Right lobe of liver (tissue), 4 donors: ENCODE results near the gene CDC73.

Experiments used
- POLR2A ChIP-seq: fragments of 450-650 bp; IDR thresholded peaks from one replicate; pipeline ENCODE4 v1.6.1; 2017; ENCODE audit warnings: antibody characterized with exemption, mild to moderate bottlenecking
- TF ChIP-seq, protein P1 (sequence below), 4 donors: fragments of 200-600 bp in 3 of 4; fragments of 450-650 bp in 1 of 4; IDR thresholded peaks; one replicate each; pipeline versions ENCODE4 v1.5.1 to v1.8.0; 2016 to 2022; ENCODE audit warnings: antibody characterized with exemption in 4 of 4, mild to moderate bottlenecking in 2 of 4
- donor health status: DM: no; HTN: no; CAD: no.
- donor health status: DM: no; HTN: no; CAD: no.
- donor health status: DM: no; HTN: yes; CAD: no.

DNA sequence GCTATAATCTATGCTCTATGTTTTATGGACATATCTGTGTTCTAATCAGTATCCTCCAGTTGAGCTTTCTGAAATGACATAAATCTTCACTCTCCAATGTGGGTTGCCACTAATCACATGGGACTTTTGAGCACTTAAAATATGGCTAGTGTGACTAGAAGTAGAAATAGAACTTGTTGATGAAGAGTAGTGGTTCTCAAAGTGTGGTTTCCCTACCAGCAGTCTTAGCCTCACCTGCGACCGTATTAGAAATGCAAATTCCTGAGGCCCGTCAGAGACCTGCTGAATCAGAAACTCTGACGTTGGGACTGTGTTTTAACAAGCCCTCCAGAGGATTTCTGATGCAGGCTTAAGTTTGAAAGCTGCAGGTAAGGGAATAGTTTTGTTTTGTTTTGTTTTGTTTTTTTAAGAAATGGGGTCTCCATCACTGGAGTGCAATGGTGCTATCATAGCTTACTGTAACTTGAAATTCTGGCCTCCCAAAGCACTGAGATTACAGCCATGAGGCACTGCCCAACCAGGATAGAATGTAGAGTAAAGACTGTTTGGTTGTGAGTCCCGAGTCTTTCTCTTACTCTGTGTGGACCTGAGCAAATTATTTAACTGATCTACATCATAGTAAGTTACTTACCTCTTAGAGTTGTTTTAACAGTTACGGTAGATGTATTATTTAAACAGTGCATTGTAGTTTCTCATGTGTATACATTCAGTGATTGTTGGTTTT lies 38.3 kb upstream of the CDC73 start:
- TF ChIP-seq, protein P1, sequence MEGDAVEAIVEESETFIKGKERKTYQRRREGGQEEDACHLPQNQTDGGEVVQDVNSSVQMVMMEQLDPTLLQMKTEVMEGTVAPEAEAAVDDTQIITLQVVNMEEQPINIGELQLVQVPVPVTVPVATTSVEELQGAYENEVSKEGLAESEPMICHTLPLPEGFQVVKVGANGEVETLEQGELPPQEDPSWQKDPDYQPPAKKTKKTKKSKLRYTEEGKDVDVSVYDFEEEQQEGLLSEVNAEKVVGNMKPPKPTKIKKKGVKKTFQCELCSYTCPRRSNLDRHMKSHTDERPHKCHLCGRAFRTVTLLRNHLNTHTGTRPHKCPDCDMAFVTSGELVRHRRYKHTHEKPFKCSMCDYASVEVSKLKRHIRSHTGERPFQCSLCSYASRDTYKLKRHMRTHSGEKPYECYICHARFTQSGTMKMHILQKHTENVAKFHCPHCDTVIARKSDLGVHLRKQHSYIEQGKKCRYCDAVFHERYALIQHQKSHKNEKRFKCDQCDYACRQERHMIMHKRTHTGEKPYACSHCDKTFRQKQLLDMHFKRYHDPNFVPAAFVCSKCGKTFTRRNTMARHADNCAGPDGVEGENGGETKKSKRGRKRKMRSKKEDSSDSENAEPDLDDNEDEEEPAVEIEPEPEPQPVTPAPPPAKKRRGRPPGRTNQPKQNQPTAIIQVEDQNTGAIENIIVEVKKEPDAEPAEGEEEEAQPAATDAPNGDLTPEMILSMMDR (IDR thresholded peaks at IDR 0.05): no peak
- no peak for TF ChIP-seq POLR2A
